ENCODE measurements around the gene KLHL12.

DNA sequence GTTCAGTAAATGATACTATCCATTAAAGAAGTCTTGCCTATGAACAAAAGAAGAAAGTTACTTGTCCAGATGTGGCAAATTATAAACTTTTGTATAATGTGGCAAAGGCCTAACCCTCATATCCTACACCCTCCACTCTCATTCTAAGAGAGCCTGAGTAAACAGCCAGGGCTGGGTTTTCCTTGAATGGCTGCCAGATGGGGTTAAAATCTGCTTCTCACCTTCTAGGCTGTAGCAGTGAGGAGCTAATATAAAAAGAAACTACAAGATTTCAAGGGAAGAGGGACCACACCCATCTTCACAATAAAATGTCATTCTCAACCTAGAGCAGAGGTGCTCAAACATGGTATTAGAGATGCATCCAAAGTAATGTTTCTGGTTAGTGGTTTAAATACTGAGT, 47.0 kb downstream of the KLHL12 start:
- TF ChIP-seq POLR2A (IDR thresholded peaks at IDR 0.05; ENCODE audit: low read length) (no peak), HDAC2 (IDR thresholded peaks at IDR 0.05) (no peak)
- TF ChIP-seq, protein P1, sequence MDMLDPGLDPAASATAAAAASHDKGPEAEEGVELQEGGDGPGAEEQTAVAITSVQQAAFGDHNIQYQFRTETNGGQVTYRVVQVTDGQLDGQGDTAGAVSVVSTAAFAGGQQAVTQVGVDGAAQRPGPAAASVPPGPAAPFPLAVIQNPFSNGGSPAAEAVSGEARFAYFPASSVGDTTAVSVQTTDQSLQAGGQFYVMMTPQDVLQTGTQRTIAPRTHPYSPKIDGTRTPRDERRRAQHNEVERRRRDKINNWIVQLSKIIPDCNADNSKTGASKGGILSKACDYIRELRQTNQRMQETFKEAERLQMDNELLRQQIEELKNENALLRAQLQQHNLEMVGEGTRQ (IDR thresholded peaks at IDR 0.05): no peak
- TF ChIP-seq, protein P2, sequence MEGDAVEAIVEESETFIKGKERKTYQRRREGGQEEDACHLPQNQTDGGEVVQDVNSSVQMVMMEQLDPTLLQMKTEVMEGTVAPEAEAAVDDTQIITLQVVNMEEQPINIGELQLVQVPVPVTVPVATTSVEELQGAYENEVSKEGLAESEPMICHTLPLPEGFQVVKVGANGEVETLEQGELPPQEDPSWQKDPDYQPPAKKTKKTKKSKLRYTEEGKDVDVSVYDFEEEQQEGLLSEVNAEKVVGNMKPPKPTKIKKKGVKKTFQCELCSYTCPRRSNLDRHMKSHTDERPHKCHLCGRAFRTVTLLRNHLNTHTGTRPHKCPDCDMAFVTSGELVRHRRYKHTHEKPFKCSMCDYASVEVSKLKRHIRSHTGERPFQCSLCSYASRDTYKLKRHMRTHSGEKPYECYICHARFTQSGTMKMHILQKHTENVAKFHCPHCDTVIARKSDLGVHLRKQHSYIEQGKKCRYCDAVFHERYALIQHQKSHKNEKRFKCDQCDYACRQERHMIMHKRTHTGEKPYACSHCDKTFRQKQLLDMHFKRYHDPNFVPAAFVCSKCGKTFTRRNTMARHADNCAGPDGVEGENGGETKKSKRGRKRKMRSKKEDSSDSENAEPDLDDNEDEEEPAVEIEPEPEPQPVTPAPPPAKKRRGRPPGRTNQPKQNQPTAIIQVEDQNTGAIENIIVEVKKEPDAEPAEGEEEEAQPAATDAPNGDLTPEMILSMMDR (IDR thresholded peaks at IDR 0.05): no peak
